ENCODE data around the gene FADS2. TPM values are rescaled to one million over a fixed set of nuclear protein-coding genes. Genes with fewer than 3 reads are reported as not detected.

FADS2 gene
- total and polyA plus RNA-seq, 2 experiments from 2014 or later = 5.2 to 5.5 TPM

GRCh38 chr11:61838501-61838900 lies 10.4 kb downstream of the FADS2 start:
- H3K4me2 ChIP-seq (ENCODE audit: unreplicated experiment) = no peak overlapping the region
- no peaks in the 10 kb centered on the region for H3K9me2 ChIP-seq (ENCODE audit: insufficient read depth)
- no peaks in the 10 kb centered on the region for H4K20me1 ChIP-seq (ENCODE audit: insufficient read depth)
- H3K79me2 ChIP-seq (ENCODE audit: insufficient read depth) = no peaks in the 10 kb centered on the region
- H3K9ac ChIP-seq = no peak overlapping the region
- no peaks in the 10 kb centered on the region for H3K36me3 ChIP-seq (ENCODE audit: low read depth)
- no peak overlapping the region for H3K4me3 ChIP-seq
- H3K4me1 ChIP-seq (ENCODE audit: insufficient read depth) = no peaks in the 10 kb centered on the region
- no peak for TF ChIP-seq EZH2 (IDR thresholded peaks at IDR 0.05; ENCODE audit: insufficient read depth, poor library complexity, severe bottlenecking)
- TF ChIP-seq EZH2phosphoT487 (IDR thresholded peaks at IDR 0.05; ENCODE audit: insufficient read depth, low read depth) = no peak
- no peaks in the 10 kb centered on the region for H3F3A ChIP-seq (ENCODE audit: insufficient read depth)
- no peak for DNase-seq
- in situ Hi-C loops (cut with MboI) = no loop called here
- no peak overlapping the region for H2AFZ ChIP-seq
- H3K27ac ChIP-seq = no peak overlapping the region
- no peaks in the 10 kb centered on the region for H3K27me3 ChIP-seq (replicated peaks; ENCODE audit: insufficient read depth)
- H3K9me3 ChIP-seq (ENCODE audit: low read depth) = no peaks in the 10 kb centered on the region
- WGBS, 2 experiments (ENCODE audit: low coverage in 1 of 2, low lambda C conversion rate in 2 of 2, missing lambda C conversion rate in 2 of 2) = 91 to 95% methylated on average over 5 of the region's 5 CpGs

- WGBS, 2 experiments (ENCODE audit: low coverage in 1 of 2, low lambda C conversion rate in 2 of 2, missing lambda C conversion rate in 2 of 2) = 88 to 91% methylated on average over 10 of the region's 10 CpGs
- no peaks in the 10 kb centered on the region for H3K36me3 ChIP-seq (ENCODE audit: low read depth)
- no peak for DNase-seq
- no peaks in the 10 kb centered on the region for H3F3A ChIP-seq (ENCODE audit: insufficient read depth)
- H3K27me3 ChIP-seq (replicated peaks; ENCODE audit: insufficient read depth) = no peaks in the 10 kb centered on the region
- H3K79me2 ChIP-seq (ENCODE audit: insufficient read depth) = no peaks in the 10 kb centered on the region
- no peaks in the 10 kb centered on the region for H3K9me2 ChIP-seq (ENCODE audit: insufficient read depth)
- no peaks in the 10 kb centered on the region for H4K20me1 ChIP-seq (ENCODE audit: insufficient read depth)
- no peaks in the 10 kb centered on the region for H3K9me3 ChIP-seq (ENCODE audit: low read depth)
- no peaks in the 10 kb centered on the region for H3K4me1 ChIP-seq (ENCODE audit: insufficient read depth)
- no peak overlapping the region for H3K4me3 ChIP-seq
- H2AFZ ChIP-seq = no peak overlapping the region
- no peak overlapping the region for H3K27ac ChIP-seq
- H3K9ac ChIP-seq = no peak overlapping the region
- H3K4me2 ChIP-seq (ENCODE audit: unreplicated experiment) = no peak overlapping the region
- in situ Hi-C loops (cut with MboI) = no loop called here
- TF ChIP-seq EZH2phosphoT487 (IDR thresholded peaks at IDR 0.05; ENCODE audit: insufficient read depth, low read depth) = no peak
- TF ChIP-seq EZH2 (IDR thresholded peaks at IDR 0.05; ENCODE audit: insufficient read depth, poor library complexity, severe bottlenecking) = no peak
These were observed 10.8 kb downstream of the FADS2 start for GRCh38 chr11:61838921-61839320.

- H3K9me3 ChIP-seq (ENCODE audit: low read depth) = no peaks in the 10 kb centered on the region
- no peak overlapping the region for H3K4me3 ChIP-seq
- no peak overlapping the region for H2AFZ ChIP-seq
- H3K27me3 ChIP-seq (replicated peaks; ENCODE audit: insufficient read depth) = no peaks in the 10 kb centered on the region
- no peaks in the 10 kb centered on the region for H3K36me3 ChIP-seq (ENCODE audit: low read depth)
- H3K4me1 ChIP-seq (ENCODE audit: insufficient read depth) = no peaks in the 10 kb centered on the region
- no peaks in the 10 kb centered on the region for H3F3A ChIP-seq (ENCODE audit: insufficient read depth)
- in situ Hi-C loops (cut with MboI) = no loop called here
- H3K27ac ChIP-seq = no peak overlapping the region
- no peaks in the 10 kb centered on the region for H3K9me2 ChIP-seq (ENCODE audit: insufficient read depth)
- H3K79me2 ChIP-seq (ENCODE audit: insufficient read depth) = no peaks in the 10 kb centered on the region
- TF ChIP-seq EZH2phosphoT487 (IDR thresholded peaks at IDR 0.05; ENCODE audit: insufficient read depth, low read depth) = no peak
- no peak for TF ChIP-seq EZH2 (IDR thresholded peaks at IDR 0.05; ENCODE audit: insufficient read depth, poor library complexity, severe bottlenecking)
- no peaks in the 10 kb centered on the region for H4K20me1 ChIP-seq (ENCODE audit: insufficient read depth)
- H3K4me2 ChIP-seq (ENCODE audit: unreplicated experiment) = no peak overlapping the region
- DNase-seq = no peak
- H3K9ac ChIP-seq = no peak overlapping the region
- WGBS, 2 experiments (ENCODE audit: low coverage in 1 of 2, low lambda C conversion rate in 2 of 2, missing lambda C conversion rate in 2 of 2) = 84 to 98% methylated on average over 2 of the region's 2 CpGs
These were observed 11.6 kb downstream of the FADS2 start for GRCh38 chr11:61839742-61840141.

- Histone ChIP-seq H3K27me3 (replicated peaks; ENCODE audit: insufficient read depth) (no peaks in the 10 kb centered on the region), H3K4me2 (ENCODE audit: unreplicated experiment) (no peak overlapping the region), H4K20me1 (ENCODE audit: insufficient read depth) (no peaks in the 10 kb centered on the region), H3K27ac (no peak overlapping the region), H2AFZ (no peak overlapping the region), H3K4me3 (no peak overlapping the region), H3K4me1 (ENCODE audit: insufficient read depth) (no peaks in the 10 kb centered on the region), H3K9ac (no peak overlapping the region), H3K79me2 (ENCODE audit: insufficient read depth) (no peaks in the 10 kb centered on the region), H3K9me3 (ENCODE audit: low read depth) (no peaks in the 10 kb centered on the region), H3K36me3 (ENCODE audit: low read depth) (no peaks in the 10 kb centered on the region), H3F3A (ENCODE audit: insufficient read depth) (no peaks in the 10 kb centered on the region), H3K9me2 (ENCODE audit: insufficient read depth) (no peaks in the 10 kb centered on the region)
- TF ChIP-seq EZH2phosphoT487 (IDR thresholded peaks at IDR 0.05; ENCODE audit: insufficient read depth, low read depth) = no peak
- TF ChIP-seq EZH2 (IDR thresholded peaks at IDR 0.05; ENCODE audit: insufficient read depth, poor library complexity, severe bottlenecking) = no peak
- WGBS, 2 experiments (ENCODE audit: low coverage in 1 of 2, low lambda C conversion rate in 2 of 2, missing lambda C conversion rate in 2 of 2) = 83 to 84% methylated on average over 7 of the region's 7 CpGs
- in situ Hi-C loops (cut with MboI) = no loop called here
- DNase-seq = no peak
These were observed 12.3 kb downstream of the FADS2 start for GRCh38 chr11:61840371-61840770.

Measured in GM23248 (cell line).